PFSK-1 (cell line): ENCODE results near the gene ATG4C.

ENCODE experiments used
- FOXP2 ChIP-seq: optimal IDR thresholded peaks from 2 replicates; pipeline ENCODE3; 2011; ENCODE audit warnings: borderline replicate concordance, control low read depth, inconsistent platforms; ENCODE audit not compliant: insufficient read depth; ENCODE audit errors: extremely low read length, extremely low read depth
- POLR2AphosphoS5 ChIP-seq: IDR thresholded peaks from 2 replicates; pipeline ENCODE4 v1.6.1; 2012; ENCODE audit warnings: low read depth, mild to moderate bottlenecking, control low read depth, low read length, moderate library complexity
- SIN3A ChIP-seq: IDR thresholded peaks from 2 replicates; pipeline ENCODE4 v1.6.1; 2012; ENCODE audit warnings: mild to moderate bottlenecking, low read length, moderate library complexity, borderline replicate concordance; ENCODE audit not compliant: insufficient read depth
- TAF1 ChIP-seq: IDR thresholded peaks from 2 replicates; pipeline ENCODE4 v1.6.1; 2012; ENCODE audit warnings: low read length, control low read depth, borderline replicate concordance; ENCODE audit not compliant: insufficient read depth
- TF ChIP-seq, protein P1 (sequence below), 2 experiments: IDR thresholded peaks; 2 replicates each; pipeline versions ENCODE4 v1.6.1 to v1.8.0; 2011 to 2012; ENCODE audit warnings: low read depth in 2 of 2, low read length in 2 of 2, control low read depth in 1 of 2, inconsistent platforms in 1 of 2, mild to moderate bottlenecking in 1 of 2, moderate library complexity in 1 of 2; ENCODE audit not compliant: insufficient read depth in 1 of 2

ATG4C gene

DNA sequence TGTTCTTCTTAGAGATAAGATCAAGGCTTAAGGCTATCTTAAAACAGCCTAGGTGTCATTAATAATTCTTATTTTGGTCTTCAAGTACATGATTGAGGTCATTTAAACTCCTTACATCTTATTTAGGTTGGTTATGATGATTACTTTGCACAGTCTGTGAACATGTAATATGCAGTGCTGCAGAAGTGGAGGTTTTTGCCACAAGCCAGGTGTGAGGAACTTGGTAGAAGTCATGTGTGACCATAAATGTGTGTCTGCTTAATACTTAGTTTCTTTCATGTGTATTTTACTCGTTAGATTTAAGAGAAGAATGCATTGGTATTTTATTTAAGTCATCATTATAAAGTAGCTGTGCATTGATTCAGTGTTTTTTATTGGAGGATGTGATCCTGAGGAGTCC, 10.1 kb downstream of the ATG4C start:
- TF ChIP-seq TAF1 (no peak), SIN3A (no peak), FOXP2 (no peak), POLR2AphosphoS5 (no peak)
- TF ChIP-seq, protein P1, sequence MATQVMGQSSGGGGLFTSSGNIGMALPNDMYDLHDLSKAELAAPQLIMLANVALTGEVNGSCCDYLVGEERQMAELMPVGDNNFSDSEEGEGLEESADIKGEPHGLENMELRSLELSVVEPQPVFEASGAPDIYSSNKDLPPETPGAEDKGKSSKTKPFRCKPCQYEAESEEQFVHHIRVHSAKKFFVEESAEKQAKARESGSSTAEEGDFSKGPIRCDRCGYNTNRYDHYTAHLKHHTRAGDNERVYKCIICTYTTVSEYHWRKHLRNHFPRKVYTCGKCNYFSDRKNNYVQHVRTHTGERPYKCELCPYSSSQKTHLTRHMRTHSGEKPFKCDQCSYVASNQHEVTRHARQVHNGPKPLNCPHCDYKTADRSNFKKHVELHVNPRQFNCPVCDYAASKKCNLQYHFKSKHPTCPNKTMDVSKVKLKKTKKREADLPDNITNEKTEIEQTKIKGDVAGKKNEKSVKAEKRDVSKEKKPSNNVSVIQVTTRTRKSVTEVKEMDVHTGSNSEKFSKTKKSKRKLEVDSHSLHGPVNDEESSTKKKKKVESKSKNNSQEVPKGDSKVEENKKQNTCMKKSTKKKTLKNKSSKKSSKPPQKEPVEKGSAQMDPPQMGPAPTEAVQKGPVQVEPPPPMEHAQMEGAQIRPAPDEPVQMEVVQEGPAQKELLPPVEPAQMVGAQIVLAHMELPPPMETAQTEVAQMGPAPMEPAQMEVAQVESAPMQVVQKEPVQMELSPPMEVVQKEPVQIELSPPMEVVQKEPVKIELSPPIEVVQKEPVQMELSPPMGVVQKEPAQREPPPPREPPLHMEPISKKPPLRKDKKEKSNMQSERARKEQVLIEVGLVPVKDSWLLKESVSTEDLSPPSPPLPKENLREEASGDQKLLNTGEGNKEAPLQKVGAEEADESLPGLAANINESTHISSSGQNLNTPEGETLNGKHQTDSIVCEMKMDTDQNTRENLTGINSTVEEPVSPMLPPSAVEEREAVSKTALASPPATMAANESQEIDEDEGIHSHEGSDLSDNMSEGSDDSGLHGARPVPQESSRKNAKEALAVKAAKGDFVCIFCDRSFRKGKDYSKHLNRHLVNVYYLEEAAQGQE (IDR thresholded peaks at IDR 0.05; ENCODE audit: insufficient read depth in 1 of 2, low read depth in 2 of 2, low read length in 2 of 2) = no peak

DNA sequence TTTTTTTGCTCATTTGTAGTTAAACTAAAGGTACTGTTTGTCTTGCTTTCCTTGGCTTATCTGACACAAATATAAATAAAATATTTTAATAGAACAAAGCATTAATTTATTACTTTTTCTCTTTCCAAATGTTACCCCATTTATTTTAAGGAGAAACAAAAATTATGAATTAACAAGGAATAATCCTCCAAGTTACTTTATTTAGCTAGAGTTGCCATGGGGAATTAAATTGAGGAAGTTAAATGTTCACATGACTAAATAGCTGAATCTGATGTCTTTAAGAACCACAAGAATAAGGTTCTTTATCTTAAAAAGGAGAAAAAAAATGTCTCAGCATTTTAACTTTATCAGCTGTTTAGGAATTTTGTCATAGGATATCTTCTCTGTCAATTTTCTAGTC, 12.3 kb downstream of the ATG4C start:
- TF ChIP-seq, protein P1 (IDR thresholded peaks at IDR 0.05; ENCODE audit: insufficient read depth in 1 of 2, low read depth in 2 of 2, low read length in 2 of 2) = no peak
- no peak for TF ChIP-seq TAF1
- TF ChIP-seq SIN3A = no peak
- TF ChIP-seq POLR2AphosphoS5 = no peak
- TF ChIP-seq FOXP2 = no peak

DNA sequence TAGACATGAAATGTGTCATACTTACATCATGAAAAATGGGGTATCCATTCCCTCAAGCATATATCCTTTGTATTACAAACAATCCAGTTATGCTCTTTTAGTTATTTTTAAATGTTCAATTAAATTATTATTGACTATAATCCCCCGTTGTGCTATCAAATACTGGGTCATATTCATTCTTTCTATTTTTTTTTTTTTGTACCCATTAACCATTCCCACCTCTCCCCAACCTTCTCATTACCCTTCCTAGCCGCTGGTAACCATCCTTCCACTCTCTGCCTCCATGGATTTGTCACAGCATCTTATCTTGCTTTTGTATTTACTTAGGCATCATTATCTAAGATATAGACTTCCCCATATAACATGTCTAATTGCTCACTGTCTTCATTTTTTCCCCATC, 15.8 kb downstream of the ATG4C start:
- no peak for TF ChIP-seq TAF1
- TF ChIP-seq SIN3A = no peak
- no peak for TF ChIP-seq POLR2AphosphoS5
- no peak for TF ChIP-seq FOXP2
- TF ChIP-seq, protein P1 (IDR thresholded peaks at IDR 0.05; ENCODE audit: insufficient read depth in 1 of 2, low read depth in 2 of 2, low read length in 2 of 2) = no peak

DNA sequence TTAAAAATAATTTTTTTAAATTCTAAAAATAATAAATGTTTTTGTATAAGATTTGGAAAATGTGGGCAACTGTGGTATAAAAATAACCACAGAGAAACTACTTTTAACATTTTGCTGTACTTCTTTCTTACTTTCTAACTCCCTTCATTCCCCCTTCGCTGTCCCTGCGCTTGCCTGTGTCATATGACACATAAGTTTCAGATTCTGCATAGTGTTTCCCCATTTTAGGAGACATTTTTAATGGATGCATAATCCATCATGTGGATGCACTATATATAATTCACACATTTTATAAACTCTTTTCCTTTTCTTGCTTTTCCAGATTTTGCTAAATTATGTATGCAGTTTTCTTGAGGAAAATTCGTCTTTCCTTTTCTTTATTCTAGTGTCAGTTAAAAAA, 16.3 kb downstream of the ATG4C start:
- TF ChIP-seq POLR2AphosphoS5 (no peak), TAF1 (no peak), SIN3A (no peak), FOXP2 (no peak)
- TF ChIP-seq, protein P1 (IDR thresholded peaks at IDR 0.05; ENCODE audit: insufficient read depth in 1 of 2, low read depth in 2 of 2, low read length in 2 of 2) = no peak

DNA sequence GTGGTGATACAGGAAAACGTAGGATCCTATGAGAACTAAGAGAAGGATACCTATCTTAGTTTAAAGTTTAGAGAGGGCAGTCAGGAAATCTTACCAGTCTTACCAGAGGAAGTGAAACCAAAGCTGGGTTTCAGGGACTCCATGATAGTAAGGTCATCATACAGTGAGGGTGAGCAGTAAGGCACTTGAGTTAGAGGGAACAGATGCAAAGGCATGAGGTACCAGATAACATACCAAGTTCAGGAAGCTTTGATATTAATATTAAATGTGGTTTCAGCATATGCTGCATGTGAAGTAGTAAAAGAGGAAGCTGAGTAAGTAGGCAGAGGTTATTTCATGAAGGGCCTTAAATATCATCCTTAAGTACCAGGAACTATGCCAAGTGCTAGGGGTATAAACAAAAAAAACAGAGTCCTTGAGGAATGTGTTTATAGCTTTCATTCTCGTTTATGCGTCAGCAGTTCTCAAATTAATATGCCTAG, 16.9 kb downstream of the ATG4C start:
- TF ChIP-seq FOXP2 = no peak
- TF ChIP-seq POLR2AphosphoS5 = no peak
- TF ChIP-seq, protein P1 (IDR thresholded peaks at IDR 0.05; ENCODE audit: insufficient read depth in 1 of 2, low read depth in 2 of 2, low read length in 2 of 2) = no peak
- TF ChIP-seq SIN3A = no peak
- TF ChIP-seq TAF1 = no peak
